GM13976 (cell line): ENCODE data around the gene THADA.

Source experiments
- DNase-seq: peaks from one replicate; pipeline ENCODE4 v3.0.0; 2012; ENCODE audit warnings: low spot score
- CTCF ChIP-seq: IDR thresholded peaks from 2 replicates; pipeline ENCODE4 v1.5.1; 2012; ENCODE audit warnings: borderline replicate concordance, mild to moderate bottlenecking; ENCODE audit not compliant: insufficient read depth; ENCODE audit errors: extremely low read depth, missing control alignments, control extremely low read depth
- in situ Hi-C: fragments of 300-500 bp; cut with MboI; formaldehyde crosslinking; loops from one replicate; pipeline ENCODE4 v1.12.0; 2022; ENCODE audit warnings: low sequenced_read_pairs, mixed read lengths, inconsistent platforms; ENCODE audit not compliant: unreplicated experiment

THADA gene

GRCh38 chr2:43407935-43408334, 187.9 kb downstream of the THADA start:
- no peak for TF ChIP-seq CTCF
- in situ Hi-C loops, result no loop called here

GRCh38 chr2:43406651-43407279, 189.1 kb downstream of the THADA start:
- DNase-seq, result no peak
- in situ Hi-C loops, result no loop called here
- TF ChIP-seq CTCF, result no peak

More at GRCh38 chr2:43407935-43408334, 187.9 kb downstream of the THADA start:
- DNase-seq, result no peak

GRCh38 chr2:43405829-43406228, 190.0 kb downstream of the THADA start:
- in situ Hi-C loops, result no loop called here
- no peak for TF ChIP-seq CTCF
- DNase-seq, result no peak

- in situ Hi-C loops, result no loop called here
- DNase-seq, result peak; percentile 26
- no peak for TF ChIP-seq CTCF
Measured at GRCh38 chr2:43402452-43402937, 193.3 kb downstream of the THADA start.

GRCh38 chr2:43402002-43402401, 193.8 kb downstream of the THADA start:
- in situ Hi-C loops, result no loop called here
- TF ChIP-seq CTCF, result no peak
- DNase-seq, result peak; percentile 54

- in situ Hi-C loops, result no loop called here
- TF ChIP-seq CTCF, result no peak
- DNase-seq, result no peak
Measured at GRCh38 chr2:43400508-43400907, 195.3 kb downstream of the THADA start.
